Measurements from ENCODE around the gene CTSW.

- TF ChIP-seq CTCF (conservative IDR thresholded peaks at IDR 0.05; ENCODE audit: low read depth, low read length) (no peak), POLR2A (IDR thresholded peaks at IDR 0.05; ENCODE audit: low read depth, low read length) (no peak), MXI1 (IDR thresholded peaks at IDR 0.05; ENCODE audit: borderline replicate concordance, low read depth, low read length) (no peak), RFX5 (IDR thresholded peaks at IDR 0.05; ENCODE audit: low read depth, low read length) (no peak), MAZ (IDR thresholded peaks at IDR 0.05; ENCODE audit: borderline replicate concordance, low read depth, low read length) (no peak), FOS (IDR thresholded peaks at IDR 0.05; ENCODE audit: low read depth, low read length) (no peak), MAFK (IDR thresholded peaks at IDR 0.05; ENCODE audit: low read depth, low read length) (no peak)
Measured at GRCh38 chr11:65861165-65861505, 18.5 kb upstream of the CTSW start.

Measured in IMR-90 (cell line).